HG03354 (cell line): ENCODE data around the gene CNNM4.

Experiments used
- ATAC-seq: cut with Tn5 transposase; IDR thresholded peaks from one replicate; pipeline ENCODE4 v1.9.1; 2021; ENCODE audit warnings: mild to moderate bottlenecking; ENCODE audit not compliant: unreplicated experiment, poor library complexity, severe bottlenecking

The CNNM4 gene

DNA sequence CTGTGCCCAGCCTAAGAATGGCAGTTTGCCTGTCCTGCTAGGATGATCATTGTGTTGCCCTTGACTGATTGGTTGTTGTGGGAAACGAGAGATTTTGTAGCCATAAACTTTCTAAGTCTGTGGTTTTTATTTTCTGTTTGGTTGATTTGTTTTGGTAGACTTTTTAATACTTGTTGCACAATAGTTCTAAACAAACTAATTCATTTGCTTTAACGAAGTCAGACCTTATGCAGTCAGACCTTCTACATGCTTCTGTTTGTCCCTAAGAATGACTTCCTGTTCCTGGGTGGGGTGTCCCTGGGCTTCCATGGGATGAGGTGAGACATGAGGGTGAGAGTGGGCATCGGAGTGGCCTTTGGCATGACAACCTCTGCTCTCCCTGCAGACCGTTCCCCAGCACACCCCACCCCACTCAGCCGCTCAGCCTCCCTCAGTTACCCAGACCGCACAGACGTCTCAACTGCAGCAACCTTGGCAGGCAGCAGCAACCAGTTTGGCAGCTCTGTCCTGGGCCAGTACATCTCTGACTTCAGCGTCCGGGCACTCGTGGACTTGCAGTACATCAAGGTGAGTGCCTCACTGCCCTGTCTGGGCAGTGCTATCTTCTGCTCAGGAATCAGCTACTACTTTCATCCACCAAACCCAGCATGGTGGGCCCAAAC, 47.6 kb downstream of the CNNM4 start:
- ATAC-seq: no peak

DNA sequence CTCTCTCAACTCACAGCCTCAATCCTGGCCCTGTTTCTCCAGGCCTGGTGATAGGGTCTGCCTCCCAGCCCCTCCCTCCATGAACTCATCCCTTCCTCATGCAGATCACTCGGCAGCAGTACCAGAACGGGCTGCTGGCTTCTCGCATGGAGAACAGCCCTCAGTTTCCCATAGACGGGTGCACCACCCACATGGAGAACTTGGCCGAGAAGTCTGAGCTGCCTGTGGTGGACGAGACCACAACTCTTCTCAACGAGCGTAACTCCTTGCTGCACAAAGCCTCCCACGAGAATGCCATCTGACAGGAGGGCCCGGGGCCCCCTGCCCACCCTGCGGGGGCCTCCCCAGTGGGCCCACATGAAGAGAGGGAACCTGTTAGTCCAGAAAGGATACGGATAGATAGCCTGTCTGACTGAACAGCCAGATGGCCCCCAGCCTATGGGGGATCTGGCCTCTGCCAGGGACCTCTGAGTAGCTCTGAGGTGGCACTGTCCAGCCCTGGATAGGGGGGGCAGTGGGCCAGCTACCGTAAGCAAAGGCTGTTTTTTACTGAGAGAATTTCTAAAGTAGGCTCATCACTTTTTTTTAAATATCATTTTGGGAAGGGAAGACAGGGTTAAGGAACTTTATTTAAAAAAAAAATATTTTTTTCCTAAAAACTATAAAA, 48.6 kb downstream of the CNNM4 start:
- no peak for ATAC-seq

GRCh38 chr2:96809951-96810782, 49.5 kb downstream of the CNNM4 start:
- ATAC-seq: no peak

- ATAC-seq: no peak
Measured at GRCh38 chr2:96810783-96811192, 50.1 kb downstream of the CNNM4 start.

- no peak for ATAC-seq
Measured at GRCh38 chr2:96811917-96812316, 51.2 kb downstream of the CNNM4 start.

DNA sequence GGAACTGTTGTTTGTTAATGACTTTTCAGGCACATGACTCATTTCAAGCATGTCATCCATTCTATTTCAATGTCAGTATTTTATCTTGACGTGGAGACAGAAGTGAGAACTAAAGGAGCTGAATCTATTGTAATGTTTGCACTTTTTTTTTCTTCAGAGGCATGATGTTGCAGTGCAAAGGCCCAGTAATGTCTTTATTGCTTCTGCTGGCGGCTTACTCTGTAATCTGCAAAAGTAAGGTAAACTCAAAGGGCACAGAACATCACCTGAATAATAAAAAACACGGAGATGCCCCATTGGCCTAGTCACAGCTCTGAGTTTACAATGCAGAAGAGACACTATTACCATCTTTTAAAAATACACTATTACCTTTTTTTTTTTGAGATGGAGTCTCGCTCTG, 53.0 kb downstream of the CNNM4 start:
- ATAC-seq: no peak

DNA sequence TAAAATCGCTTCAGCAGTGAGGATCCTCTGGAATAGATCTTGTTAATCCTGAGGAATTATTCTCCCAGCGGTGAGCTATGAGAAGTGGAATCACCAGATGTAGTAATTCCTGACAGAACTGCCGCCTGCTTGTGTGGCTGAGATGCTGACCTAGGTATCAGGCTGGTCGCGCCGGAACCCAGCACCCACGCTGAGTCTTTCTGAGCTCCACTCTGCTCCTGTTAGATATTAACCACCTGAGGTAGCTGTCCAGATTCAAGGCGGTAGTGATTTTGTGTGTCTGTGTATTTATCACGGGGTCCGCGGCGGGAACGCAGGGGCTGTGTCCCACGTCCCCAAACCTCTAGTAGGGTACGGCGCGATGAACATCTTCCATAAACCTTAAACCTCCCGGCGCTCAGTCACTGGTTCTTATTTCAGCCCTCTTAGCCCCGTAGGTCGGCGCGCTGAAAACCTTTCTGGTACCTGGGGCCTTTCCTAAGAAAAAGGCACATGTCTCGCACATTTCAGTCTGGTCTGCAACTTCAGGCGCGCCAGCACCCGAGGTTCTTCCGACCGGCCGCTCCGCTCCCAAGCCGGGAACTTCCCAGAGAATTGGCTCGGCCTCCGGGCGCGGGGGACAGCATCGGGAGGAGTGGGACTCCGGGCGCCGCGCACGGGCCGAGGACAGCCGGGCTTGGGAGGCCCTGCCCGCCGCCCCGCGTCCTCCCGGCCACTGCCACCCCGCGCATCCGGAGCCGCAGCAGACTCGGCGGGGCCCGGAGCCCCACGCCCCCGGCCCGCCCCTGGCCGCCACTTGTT, 54.8 kb downstream of the CNNM4 start:
- peak; percentile 15 for ATAC-seq

DNA sequence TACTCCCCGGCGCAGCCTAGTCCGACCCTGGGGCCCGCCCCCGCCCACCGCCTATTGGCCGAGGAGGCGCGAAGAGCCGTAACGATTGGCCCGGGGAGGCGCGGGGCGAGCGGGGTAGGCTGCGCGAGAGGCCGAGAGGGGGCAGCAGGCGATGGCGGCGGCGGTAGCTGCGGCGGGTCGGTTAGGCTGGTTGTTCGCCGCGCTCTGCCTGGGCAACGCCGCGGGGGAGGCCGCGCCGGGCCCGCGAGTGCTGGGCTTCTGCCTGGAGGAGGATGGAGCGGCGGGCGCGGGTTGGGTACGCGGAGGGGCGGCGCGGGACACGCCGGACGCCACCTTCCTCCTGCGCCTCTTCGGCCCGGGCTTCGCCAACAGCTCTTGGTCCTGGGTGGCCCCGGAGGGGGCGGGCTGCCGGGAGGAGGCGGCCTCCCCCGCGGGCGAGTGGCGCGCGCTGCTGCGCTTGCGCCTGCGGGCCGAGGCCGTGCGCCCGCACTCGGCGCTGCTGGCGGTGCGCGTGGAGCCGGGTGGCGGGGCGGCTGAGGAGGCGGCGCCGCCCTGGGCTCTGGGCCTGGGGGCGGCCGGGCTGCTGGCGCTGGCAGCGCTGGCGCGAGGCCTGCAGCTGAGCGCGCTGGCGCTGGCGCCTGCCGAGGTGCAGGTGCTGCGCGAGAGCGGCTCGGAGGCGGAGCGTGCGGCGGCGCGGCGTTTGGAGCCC, 55.6 kb downstream of the CNNM4 start, which contains the start of gene CNNM3:
Gene CNNM3, plus strand, starts transcription at position 142 of the 709 bp plus-strand sequence. Its CDS starts 10 bp downstream, at position 152.
- ATAC-seq: peak; percentile 90

DNA sequence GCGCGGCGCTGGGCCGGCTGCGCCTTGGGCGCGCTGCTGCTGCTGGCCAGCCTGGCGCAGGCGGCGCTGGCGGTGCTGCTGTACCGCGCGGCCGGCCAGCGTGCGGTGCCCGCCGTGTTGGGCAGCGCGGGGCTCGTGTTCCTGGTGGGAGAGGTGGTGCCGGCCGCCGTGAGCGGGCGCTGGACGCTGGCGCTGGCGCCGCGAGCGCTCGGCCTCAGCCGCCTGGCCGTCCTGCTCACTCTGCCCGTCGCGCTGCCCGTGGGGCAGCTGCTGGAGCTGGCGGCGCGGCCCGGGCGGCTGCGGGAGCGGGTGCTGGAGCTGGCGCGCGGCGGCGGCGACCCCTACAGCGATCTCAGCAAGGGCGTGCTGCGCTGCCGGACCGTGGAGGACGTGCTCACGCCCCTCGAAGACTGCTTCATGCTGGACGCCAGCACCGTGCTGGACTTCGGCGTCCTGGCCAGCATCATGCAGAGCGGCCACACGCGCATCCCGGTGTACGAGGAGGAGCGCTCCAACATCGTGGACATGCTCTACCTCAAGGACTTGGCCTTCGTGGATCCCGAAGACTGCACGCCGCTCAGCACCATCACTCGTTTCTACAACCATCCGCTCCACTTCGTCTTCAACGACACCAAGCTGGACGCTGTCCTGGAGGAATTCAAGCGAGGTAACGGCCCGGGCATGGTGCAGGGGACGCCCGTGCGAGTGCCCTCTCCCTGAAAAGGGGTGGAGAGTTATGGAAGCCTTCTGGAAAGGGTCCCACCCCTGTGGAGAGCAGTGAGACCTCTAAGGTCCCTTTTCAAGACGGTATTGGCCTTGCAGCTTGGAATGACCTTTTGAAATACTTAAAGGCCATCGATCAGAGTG, 56.4 kb downstream of the CNNM4 start:
- ATAC-seq: no peak

GRCh38 chr2:96817882-96818281, 57.2 kb downstream of the CNNM4 start:
- no peak for ATAC-seq

- no peak for ATAC-seq
Measured at GRCh38 chr2:96819128-96819875, 58.6 kb downstream of the CNNM4 start.

DNA sequence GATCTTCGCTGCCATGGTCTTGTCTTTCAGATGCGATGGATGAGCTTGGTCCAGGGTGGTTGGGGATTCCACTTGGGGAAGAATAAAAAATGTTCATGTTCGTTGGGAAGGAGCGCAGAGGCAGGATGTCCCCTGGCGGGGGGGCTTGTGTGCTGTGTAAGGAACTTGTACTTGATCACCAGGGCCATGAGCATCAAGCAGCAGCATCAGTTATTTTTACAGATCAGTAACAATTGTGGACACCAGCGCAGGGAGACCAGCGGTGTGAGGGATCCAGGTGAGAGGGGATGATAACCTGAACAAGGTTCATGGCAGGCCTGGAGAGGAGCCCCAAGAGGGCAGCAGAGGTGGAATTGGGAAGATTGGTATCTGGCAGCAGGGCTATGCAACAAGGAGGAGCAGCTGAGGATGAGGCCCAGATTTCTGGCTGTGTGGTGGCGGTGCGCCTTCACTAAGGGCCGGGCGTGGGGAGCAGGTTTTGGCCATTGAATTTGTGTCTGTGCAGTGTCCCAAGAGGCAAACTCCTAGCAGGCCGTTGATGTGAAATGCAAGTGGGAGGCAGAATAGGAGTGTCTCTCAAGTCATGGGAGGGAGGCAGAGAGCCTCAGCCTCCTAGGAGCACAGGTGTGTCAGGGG, 59.3 kb downstream of the CNNM4 start:
- ATAC-seq: no peak

GRCh38 chr2:96821113-96821675, 60.5 kb downstream of the CNNM4 start:
- ATAC-seq: no peak

DNA sequence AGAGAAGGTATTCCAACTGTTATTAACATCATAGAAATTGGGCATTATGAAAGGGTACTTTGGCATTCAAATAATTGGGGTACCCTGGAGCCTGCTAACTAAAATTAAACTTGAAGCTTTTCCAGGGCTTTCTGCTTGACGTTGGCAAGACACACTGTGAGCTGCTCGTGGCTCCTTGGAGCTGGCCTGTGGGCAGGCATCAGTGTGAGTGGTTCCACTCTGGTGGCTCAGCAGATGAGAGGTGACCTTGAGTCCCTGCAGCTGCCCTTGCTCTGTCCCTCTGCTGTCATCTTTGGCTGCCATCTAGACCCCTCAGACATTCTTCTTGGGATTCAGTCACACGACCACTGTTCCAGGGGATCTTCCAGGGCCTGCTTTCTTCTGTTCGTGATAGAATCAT, 62.1 kb downstream of the CNNM4 start:
- no peak for ATAC-seq

GRCh38 chr2:96823198-96823597, 62.5 kb downstream of the CNNM4 start:
- ATAC-seq: no peak

DNA sequence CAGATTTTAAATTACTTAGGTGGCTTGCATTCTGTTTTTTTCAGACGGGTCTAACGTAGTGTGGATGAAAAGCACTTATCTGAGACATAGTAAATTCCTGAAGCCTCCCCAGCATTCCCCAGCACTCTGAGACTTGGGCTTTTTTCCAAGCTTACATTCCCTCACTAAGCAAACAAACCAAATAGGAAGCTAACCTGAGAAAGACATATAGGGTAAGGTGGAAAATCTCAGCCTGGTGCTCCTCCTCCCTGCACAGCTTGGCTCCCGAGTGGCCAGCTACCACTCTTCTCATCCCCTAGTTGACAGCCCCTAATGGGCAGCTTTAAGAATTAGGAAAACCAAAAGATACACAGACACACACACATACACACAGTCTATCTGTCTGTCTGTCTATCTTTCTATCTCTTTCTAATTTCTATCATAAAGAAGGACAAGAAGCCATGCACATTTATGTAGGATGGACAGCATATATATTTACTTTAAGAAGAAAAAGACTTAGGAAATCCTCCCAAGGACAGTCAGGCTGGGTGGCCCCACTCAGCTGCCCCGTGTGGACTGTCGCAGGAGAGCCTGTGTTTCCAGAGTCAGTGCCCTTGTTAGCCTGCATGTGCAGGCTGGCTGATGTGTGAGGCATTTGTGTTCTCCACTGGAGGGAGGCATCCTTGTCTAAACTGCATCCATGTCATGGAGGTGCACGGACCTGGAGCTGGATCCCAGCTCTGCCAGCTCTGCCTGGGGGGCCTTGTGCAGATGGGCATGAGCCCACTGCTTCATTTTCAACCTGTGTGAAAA, 63.6 kb downstream of the CNNM4 start:
- no peak for ATAC-seq
